HepG2 (cell line): ENCODE measurements around the gene ZNF782. TPM values are rescaled to one million over a fixed set of nuclear protein-coding genes. Genes with fewer than 3 reads are reported as not detected.

ENCODE experiments used
- ETV5 ChIP-seq: IDR thresholded peaks from 2 replicates; pipeline ENCODE4 v1.6.1; 2018; ENCODE audit warnings: missing biosample characterization, missing genetic modification reagents, inconsistent platforms, borderline replicate concordance
- FOXA3 ChIP-seq: IDR thresholded peaks from 2 replicates; pipeline ENCODE4 v1.6.1; 2016; ENCODE audit warnings: missing genetic modification reagents, missing compliant biosample characterization
- FOXO1 ChIP-seq: sonication (generic); formaldehyde crosslinking; IDR thresholded peaks from 2 replicates; pipeline ENCODE4 v1.4.0; 2020; ENCODE audit warnings: missing genetic modification reagents
- GABPB1 ChIP-seq: IDR thresholded peaks from 2 replicates; pipeline ENCODE4 v1.6.1; 2016; ENCODE audit warnings: mild to moderate bottlenecking, missing genetic modification reagents, moderate library complexity, missing compliant biosample characterization
- IRF2 ChIP-seq: IDR thresholded peaks from 2 replicates; pipeline ENCODE4 v1.6.1; 2018; ENCODE audit warnings: missing genetic modification reagents, missing compliant biosample characterization
- POLR2AphosphoS5 ChIP-seq: IDR thresholded peaks from 2 replicates; pipeline ENCODE4 v1.6.1; 2012; ENCODE audit warnings: low read depth, low read length
- RNF2 ChIP-seq: fragments of 450-650 bp; conservative IDR thresholded peaks from 2 replicates; pipeline ENCODE4 v1.6.1; 2016; ENCODE audit warnings: low read depth
- SIN3A ChIP-seq: IDR thresholded peaks from 2 replicates; pipeline ENCODE4 v1.6.1; 2011; ENCODE audit warnings: low read depth, mild to moderate bottlenecking, control low read depth, low read length, borderline replicate concordance
- SIX1 ChIP-seq: sonication (generic); formaldehyde crosslinking; IDR thresholded peaks from 2 replicates; pipeline ENCODE4 v1.4.0; 2020; ENCODE audit warnings: missing genetic modification reagents, borderline replicate concordance
- TBP ChIP-seq: sonication (generic); formaldehyde crosslinking; IDR thresholded peaks from 2 replicates; pipeline ENCODE4 v1.5.0; 2020; ENCODE audit warnings: missing genetic modification reagents
- ZBTB38 ChIP-seq: sonication (generic); formaldehyde crosslinking; IDR thresholded peaks from 2 replicates; pipeline ENCODE4 v1.5.1; 2020; ENCODE audit warnings: mild to moderate bottlenecking, missing genetic modification reagents
- ZFAT ChIP-seq: sonication (generic); formaldehyde crosslinking; conservative IDR thresholded peaks from 2 replicates; pipeline ENCODE4 v1.8.1; 2023; ENCODE audit warnings: missing genetic modification reagents, inconsistent platforms
- ZNF577 ChIP-seq: sonication (generic); formaldehyde crosslinking; IDR thresholded peaks from 2 replicates; pipeline ENCODE4 v1.4.0; 2020; ENCODE audit warnings: mild to moderate bottlenecking, low read depth, missing genetic modification reagents, borderline replicate concordance
- ZSCAN12 ChIP-seq: sonication (generic); formaldehyde crosslinking; IDR thresholded peaks from 2 replicates; pipeline ENCODE4 v1.9.0; 2021; ENCODE audit warnings: mild to moderate bottlenecking, missing genetic modification reagents
- ZSCAN21 ChIP-seq: sonication (generic); formaldehyde crosslinking; IDR thresholded peaks from 2 replicates; pipeline ENCODE4 v1.8.0; 2022; ENCODE audit warnings: mild to moderate bottlenecking, missing genetic modification reagents, moderate library complexity, borderline replicate concordance
- polyA plus RNA-seq, 8 experiments: library from polyadenylated mRNA; depleted of rRNA in 3 of 8; stranded (reverse) in 7 of 8; unstranded in 1 of 8; fragments of >200 nt; fragmentation: Illumina TruSeq in 4 of 8; extraction: Trizol in 4 of 8; gene quantifications; 2 replicates each; pipeline versions ENCODE4 v1.2.1 to v1.2.3, GENCODE V29; 2011 to 2016; ENCODE audit warnings: low read depth in 4 of 8, missing spikeins in 1 of 8, mixed read lengths in 1 of 8; ENCODE audit not compliant: insufficient read depth in 1 of 8
- total RNA-seq, 5 experiments: library from RNA; depleted of rRNA; stranded (reverse); fragments of >200 nt; fragmentation: Illumina TruSeq; extraction: Trizol; gene quantifications; 2 replicates each; pipeline ENCODE4 v1.2.3, GENCODE V29; 2016; ENCODE audit warnings: low read depth in 1 of 5
- TF ChIP-seq, protein P1 (sequence below), 2 experiments: sonication (generic) in 1 of 2; formaldehyde crosslinking in 1 of 2; IDR thresholded peaks; 2 replicates each; pipeline versions ENCODE4 v1.6.1 to v1.9.0; 2014 to 2022; ENCODE audit warnings: antibody characterized with exemption in 1 of 2, borderline replicate concordance in 1 of 2, inconsistent platforms in 1 of 2, low read depth in 1 of 2, missing genetic modification reagents in 1 of 2
- TF ChIP-seq, protein P2 (sequence below): IDR thresholded peaks from 2 replicates; pipeline ENCODE4 v1.6.1; 2016; ENCODE audit warnings: missing compliant biosample characterization, missing genetic modification reagents, borderline replicate concordance
- TF ChIP-seq, protein P3 (sequence below): sonication (generic); formaldehyde crosslinking; IDR thresholded peaks from 2 replicates; pipeline ENCODE4 v1.8.1; 2023; ENCODE audit warnings: mild to moderate bottlenecking, missing genetic modification reagents
- TF ChIP-seq, protein P4 (sequence below): sonication (generic); formaldehyde crosslinking; IDR thresholded peaks from 2 replicates; pipeline ENCODE4 v1.4.0; 2020; ENCODE audit warnings: mild to moderate bottlenecking, missing genetic modification reagents

The ZNF782 gene
- total and polyA plus RNA-seq, 2 of the 13 experiments (the other 11 are each of a cell fraction or from before 2014, with no cell fraction given): 1.4 to 4.9 TPM

DNA sequence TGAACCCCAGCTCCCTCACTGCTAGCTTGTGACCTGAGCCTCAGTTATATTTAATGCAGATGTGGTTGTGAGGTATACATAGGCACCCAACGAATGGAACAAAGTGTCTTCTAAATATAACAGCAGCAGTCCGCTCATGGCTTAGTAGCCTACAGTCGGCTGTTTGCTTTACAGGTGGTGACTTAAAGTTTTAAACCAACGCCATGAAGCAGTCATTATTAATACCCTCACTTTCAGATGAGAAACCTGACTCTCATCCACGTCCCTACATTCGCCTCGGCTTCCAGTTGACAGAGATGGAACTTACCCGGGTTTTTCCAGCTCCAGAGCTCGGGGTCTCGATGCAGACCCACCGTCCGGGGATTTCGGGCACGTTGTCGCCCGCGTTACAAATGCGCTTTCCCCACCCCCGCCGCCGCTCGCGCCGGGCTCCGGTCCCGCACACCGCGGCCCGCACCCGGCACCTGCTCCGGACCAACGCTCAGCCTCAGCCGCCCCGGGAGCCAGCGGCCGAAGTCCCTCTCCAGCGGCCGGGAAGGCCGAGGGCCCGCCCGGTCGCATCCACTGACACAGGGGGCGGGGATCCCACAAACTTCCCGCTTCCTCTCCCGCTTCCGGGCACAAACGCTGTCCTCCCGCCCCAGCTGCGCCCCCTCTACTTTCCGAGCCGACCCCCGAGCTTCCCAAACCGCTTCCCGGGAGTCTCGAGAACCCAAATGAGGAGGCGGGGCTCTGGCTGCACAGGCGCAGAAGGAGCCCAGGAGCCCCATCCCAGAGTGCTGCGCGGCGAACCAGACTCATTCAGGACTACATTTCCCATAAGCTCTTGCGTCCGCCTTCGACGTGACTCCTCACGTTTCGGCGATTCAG lies at the start of gene ZNF782 (continued):
- TF ChIP-seq, protein P1, sequence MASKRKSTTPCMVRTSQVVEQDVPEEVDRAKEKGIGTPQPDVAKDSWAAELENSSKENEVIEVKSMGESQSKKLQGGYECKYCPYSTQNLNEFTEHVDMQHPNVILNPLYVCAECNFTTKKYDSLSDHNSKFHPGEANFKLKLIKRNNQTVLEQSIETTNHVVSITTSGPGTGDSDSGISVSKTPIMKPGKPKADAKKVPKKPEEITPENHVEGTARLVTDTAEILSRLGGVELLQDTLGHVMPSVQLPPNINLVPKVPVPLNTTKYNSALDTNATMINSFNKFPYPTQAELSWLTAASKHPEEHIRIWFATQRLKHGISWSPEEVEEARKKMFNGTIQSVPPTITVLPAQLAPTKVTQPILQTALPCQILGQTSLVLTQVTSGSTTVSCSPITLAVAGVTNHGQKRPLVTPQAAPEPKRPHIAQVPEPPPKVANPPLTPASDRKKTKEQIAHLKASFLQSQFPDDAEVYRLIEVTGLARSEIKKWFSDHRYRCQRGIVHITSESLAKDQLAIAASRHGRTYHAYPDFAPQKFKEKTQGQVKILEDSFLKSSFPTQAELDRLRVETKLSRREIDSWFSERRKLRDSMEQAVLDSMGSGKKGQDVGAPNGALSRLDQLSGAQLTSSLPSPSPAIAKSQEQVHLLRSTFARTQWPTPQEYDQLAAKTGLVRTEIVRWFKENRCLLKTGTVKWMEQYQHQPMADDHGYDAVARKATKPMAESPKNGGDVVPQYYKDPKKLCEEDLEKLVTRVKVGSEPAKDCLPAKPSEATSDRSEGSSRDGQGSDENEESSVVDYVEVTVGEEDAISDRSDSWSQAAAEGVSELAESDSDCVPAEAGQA (IDR thresholded peaks at IDR 0.05; ENCODE audit: low read depth): no peak; the same call in 1 of the 2 replicates
- TF ChIP-seq, protein P1 (CRISPR knock-in tag; IDR thresholded peaks at IDR 0.05; ENCODE audit: borderline replicate concordance): 0 out of 2 replicates have a peak, but pooled peaks have one; percentile 9
- TF ChIP-seq TBP (CRISPR knock-in tag) (0 out of 2 replicates have a peak, but pooled peaks have one; percentile 4), POLR2AphosphoS5 (peak; percentile 84), ZFAT (CRISPR knock-in tag) (no peak), SIN3A (peak; percentile 81; the same call in 1 of the 2 replicates), ZSCAN21 (CRISPR knock-in tag) (peak; percentile 91), ETV5 (CRISPR knock-in tag) (peak; percentile 61; the same call in 1 of the 2 replicates), SIX1 (CRISPR knock-in tag) (0 out of 2 replicates have a peak, but pooled peaks have one; percentile 15), FOXO1 (CRISPR knock-in tag) (peak; percentile 51; the same call in 1 of the 2 replicates), ZSCAN12 (0 out of 2 replicates have a peak, but pooled peaks have one; percentile 45), ZBTB38 (CRISPR knock-in tag) (no peak), FOXA3 (CRISPR knock-in tag) (peak; percentile 26; the same call in 1 of the 2 replicates), ZNF577 (CRISPR knock-in tag) (no peak), GABPB1 (CRISPR knock-in tag) (peak; percentile 87), RNF2 (no peak), IRF2 (CRISPR knock-in tag) (peak; percentile 83)
- TF ChIP-seq, protein P2, sequence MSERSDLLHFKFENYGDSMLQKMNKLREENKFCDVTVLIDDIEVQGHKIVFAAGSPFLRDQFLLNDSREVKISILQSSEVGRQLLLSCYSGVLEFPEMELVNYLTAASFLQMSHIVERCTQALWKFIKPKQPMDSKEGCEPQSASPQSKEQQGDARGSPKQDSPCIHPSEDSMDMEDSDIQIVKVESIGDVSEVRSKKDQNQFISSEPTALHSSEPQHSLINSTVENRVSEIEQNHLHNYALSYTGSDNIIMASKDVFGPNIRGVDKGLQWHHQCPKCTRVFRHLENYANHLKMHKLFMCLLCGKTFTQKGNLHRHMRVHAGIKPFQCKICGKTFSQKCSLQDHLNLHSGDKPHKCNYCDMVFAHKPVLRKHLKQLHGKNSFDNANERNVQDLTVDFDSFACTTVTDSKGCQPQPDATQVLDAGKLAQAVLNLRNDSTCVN (CRISPR knock-in tag): peak; percentile 50; the same call in 1 of the 2 replicates
- TF ChIP-seq, protein P3, sequence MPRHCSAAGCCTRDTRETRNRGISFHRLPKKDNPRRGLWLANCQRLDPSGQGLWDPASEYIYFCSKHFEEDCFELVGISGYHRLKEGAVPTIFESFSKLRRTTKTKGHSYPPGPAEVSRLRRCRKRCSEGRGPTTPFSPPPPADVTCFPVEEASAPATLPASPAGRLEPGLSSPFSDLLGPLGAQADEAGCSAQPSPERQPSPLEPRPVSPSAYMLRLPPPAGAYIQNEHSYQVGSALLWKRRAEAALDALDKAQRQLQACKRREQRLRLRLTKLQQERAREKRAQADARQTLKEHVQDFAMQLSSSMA (CRISPR knock-in tag): no peak
- TF ChIP-seq, protein P4, sequence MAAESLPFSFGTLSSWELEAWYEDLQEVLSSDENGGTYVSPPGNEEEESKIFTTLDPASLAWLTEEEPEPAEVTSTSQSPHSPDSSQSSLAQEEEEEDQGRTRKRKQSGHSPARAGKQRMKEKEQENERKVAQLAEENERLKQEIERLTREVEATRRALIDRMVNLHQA (CRISPR knock-in tag): no peak
